ENCODE results near the gene CDH24.

CDH24 gene

GRCh38 chr14:23089498-23090253, 32.4 kb upstream of the CDH24 start:
- DNase-seq (ENCODE audit: low read depth), result no peak
- no peak overlapping the region for H3K4me3 ChIP-seq (ENCODE audit: low read depth, low read length)
- TF ChIP-seq CTCF (IDR thresholded peaks at IDR 0.05; ENCODE audit: low read depth, low read length, missing control alignments), result no peak

DNA sequence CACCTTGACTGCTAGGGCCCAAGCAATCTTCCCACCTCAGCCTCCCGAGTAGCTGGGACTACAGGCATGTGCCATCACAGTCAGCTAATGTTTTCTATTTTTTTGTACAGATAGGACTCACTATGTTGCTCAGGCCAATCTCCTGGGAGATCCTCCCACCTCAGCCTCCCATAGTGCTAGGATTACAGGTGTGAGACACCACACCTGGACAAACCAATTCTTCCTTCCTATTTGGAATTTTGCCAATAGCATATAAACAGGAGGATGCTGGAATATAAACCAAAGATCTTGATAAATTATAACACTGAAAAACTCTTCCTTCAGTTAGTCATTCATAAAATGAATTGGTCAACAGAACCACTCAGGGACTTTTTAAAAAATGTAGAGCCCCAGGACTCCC, 29.2 kb upstream of the CDH24 start:
- DNase-seq (ENCODE audit: low read depth), result no peak
- TF ChIP-seq CTCF (IDR thresholded peaks at IDR 0.05; ENCODE audit: low read depth, low read length, missing control alignments), result no peak
- no peak overlapping the region for H3K4me3 ChIP-seq (ENCODE audit: low read depth, low read length)

DNA sequence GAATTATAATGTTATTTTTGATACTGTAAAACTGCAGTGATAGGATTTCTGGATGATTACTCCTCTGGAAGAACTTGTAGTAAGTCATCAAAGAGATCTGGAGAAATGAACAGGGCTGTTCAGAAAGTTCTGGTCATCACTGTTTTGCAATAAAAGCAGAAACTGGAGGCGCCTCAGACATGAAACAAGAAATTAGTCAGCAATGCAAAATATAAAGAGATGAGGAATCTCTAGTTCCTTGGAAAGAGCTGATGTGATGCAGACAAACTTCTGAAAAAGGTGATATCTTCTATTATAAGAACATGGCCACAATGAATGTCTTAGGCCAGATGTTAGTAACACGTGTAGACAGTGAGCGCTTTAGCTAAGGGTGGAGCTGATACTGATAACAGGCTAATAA, 28.1 kb upstream of the CDH24 start:
- H3K4me3 ChIP-seq (ENCODE audit: low read depth, low read length), result no peak overlapping the region
- TF ChIP-seq CTCF (IDR thresholded peaks at IDR 0.05; ENCODE audit: low read depth, low read length, missing control alignments), result no peak
- no peak for DNase-seq (ENCODE audit: low read depth)

DNA sequence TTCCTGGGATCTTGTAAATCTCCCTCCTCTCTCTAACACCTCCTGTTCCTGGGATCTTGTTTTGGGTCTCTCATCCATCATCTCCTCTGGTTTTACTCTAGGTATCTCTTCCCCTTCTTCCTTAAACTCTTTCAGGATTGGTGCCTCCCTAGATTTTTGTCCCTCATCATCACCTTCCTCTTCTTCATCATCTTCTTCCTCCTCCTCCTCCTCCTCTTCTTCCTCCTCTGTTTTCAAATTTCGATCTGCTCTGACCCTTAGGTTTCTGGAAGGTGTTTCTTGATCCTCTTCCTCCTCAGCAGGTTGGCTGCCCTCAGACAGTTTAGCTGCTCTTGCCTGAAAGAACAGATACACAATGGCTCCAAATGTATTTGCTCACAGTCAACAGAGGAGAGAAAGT, 23.2 kb upstream of the CDH24 start:
- no peak overlapping the region for H3K4me3 ChIP-seq (ENCODE audit: low read depth, low read length)
- DNase-seq (ENCODE audit: low read depth), result no peak
- TF ChIP-seq CTCF (IDR thresholded peaks at IDR 0.05; ENCODE audit: low read depth, low read length, missing control alignments), result no peak

- H3K4me3 ChIP-seq (ENCODE audit: low read depth, low read length), result no peak overlapping the region
- no peak for DNase-seq (ENCODE audit: low read depth)
- TF ChIP-seq CTCF (IDR thresholded peaks at IDR 0.05; ENCODE audit: low read depth, low read length, missing control alignments), result no peak
Observed at GRCh38 chr14:23079716-23080115, 22.4 kb upstream of the CDH24 start.

GRCh38 chr14:23078692-23079116, 21.4 kb upstream of the CDH24 start:
- no peak for TF ChIP-seq CTCF (IDR thresholded peaks at IDR 0.05; ENCODE audit: low read depth, low read length, missing control alignments)
- H3K4me3 ChIP-seq (ENCODE audit: low read depth, low read length), result no peak overlapping the region
- no peak for DNase-seq (ENCODE audit: low read depth)

GRCh38 chr14:23077962-23078361, 20.6 kb upstream of the CDH24 start:
- H3K4me3 ChIP-seq (ENCODE audit: low read depth, low read length), result no peak overlapping the region
- no peak for TF ChIP-seq CTCF (IDR thresholded peaks at IDR 0.05; ENCODE audit: low read depth, low read length, missing control alignments)
- no peak for DNase-seq (ENCODE audit: low read depth)
